Non-pigmented ciliary epithelial cell (primary cell): ENCODE data around the gene SIK3.
"Not testable (repeated sequence)": the region's sequence is repeated elsewhere in the genome, so short reads cannot be mapped to it uniquely, and the experiment has no call there.

Source experiments
- DNase-seq: peaks from one replicate; pipeline ENCODE4 v3.0.0-alpha.2; 2010; ENCODE audit warnings: low read depth

SIK3 gene

GRCh38 chr11:116825854-116826750 lies 272.1 kb downstream of the SIK3 start:
- DNase-seq, result no peak

GRCh38 chr11:116825434-116825833 lies 272.8 kb downstream of the SIK3 start:
- no peak for DNase-seq

DNA sequence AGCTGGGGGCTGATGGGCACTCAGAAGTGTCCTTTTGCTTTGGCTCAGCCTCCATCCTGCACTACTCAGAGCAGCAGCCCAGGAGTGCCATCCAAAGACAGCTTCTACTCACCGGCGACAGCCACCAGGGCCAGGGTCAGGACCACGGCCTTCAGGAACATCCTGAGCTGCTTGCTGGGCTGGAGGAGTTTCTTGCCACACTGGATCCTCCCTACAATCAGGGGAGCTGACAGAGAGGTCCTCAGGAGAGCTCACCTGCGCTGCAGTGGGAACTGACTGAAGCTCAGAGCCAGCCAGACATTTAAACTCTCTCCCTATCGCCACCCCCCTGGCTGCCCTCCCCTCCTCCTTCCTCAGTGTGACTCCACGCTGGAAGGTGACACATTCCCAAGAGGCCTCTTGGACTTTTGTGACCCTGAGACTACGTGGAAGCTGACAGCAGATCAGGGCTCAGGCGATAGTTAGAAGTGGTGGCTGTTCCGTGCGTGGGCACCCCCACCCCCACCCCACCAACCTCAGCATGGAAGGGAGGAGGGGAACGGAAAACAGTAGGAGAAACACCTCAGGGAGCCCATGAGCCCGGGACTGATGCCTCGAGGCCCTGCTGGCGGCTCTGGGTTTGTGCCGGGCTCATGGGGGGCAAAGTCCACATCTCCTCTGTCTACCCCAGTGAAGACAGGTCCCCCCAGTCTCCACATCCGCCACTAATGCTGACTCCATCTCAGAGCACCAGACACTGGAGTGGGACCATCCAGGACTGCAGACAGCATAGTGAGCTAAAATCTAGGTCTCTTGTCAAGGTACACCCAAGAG lies 275.0 kb downstream of the SIK3 start, which contains the start of gene APOA4:
Gene APOA4 (minus strand): TSS at position 274 of the 813 bp plus-strand sequence. CDS start 113 bp downstream, at position 161.
- DNase-seq, result no peak

DNA sequence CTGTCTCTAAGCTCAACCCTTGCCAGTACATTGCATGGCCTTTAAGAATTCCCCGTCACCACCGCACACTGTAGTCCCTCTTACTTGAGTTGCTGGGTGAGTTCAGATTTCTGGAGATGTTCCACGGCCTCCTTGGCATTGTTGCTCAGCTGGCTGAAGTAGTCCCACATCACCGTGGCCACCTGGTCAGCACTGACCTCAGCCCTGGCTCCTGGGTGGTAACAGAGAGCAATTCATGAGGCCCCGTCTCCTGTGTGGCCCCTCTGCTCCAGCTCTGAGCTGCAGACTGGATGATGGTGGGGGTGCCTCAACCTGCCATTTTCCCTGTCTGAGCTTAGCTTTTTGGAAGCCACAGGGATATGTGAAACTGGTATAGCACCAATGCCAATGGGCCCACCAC lies 275.7 kb downstream of the SIK3 start:
- DNase-seq, result no peak

DNA sequence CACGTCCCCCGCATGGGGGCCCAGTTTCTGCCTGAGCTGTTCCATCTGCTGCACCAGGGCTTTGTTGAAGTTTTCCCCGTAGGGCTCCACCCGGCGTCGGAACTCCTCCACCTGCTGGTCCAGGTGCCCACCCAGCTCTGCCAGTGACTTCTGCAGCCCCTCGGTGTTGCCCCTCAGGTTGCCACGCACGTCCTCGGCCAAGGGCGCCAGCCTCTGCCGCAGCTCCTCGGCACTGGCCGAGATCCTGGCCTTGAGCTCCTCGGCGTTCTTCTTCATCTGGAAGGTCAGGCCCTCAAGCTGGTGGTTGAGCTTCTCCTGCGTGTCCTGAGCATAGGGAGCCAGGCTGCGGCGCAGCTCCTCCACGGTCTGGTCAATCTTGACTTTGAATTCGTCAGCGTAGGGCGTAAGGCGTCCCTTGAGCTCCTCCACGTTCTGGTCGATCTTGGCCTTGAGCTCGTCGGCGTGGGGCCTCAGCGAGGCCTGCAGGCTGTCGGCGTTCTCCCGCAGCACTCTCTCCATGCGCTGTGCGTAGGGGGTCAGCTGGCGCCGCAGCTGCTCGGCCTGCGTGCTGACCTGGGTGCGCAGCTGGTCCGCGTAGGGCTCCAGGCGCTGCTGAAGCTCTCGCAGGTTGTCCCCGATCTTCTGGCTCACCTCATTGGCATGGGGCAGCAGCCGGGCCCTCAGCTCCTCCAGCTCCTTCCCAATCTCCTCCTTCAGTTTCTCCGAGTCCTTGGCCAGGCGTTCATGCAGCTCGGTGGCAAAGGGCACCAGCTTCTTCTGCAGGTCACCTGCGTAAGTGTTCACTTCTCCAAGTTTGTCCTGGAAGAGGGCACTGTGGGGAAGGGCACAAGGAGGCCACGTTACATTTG lies 276.9 kb downstream of the SIK3 start:
- DNase-seq, result no peak

DNA sequence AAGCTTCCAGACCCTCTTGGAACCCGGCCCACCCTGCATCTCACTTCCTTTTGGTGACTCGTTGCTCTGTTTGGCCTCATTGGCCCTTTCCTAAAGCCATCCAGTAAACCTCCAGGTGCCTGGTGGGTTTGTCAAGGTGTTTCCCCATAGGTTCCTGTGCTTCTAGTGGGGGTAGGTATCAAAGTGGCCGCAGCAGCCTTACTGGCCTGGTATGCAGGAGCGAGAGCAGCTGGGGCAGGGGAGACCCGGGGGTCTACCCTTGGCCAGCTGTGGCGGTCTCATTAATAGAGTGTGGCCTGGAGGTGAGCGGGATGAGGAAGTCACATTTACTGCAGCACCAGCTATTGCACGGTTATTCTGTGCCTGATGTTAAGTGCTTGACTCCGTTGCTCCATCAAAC lies 279.2 kb downstream of the SIK3 start:
- DNase-seq, result no peak

GRCh38 chr11:116814502-116814901 lies 283.7 kb downstream of the SIK3 start:
- DNase-seq, result no peak

DNA sequence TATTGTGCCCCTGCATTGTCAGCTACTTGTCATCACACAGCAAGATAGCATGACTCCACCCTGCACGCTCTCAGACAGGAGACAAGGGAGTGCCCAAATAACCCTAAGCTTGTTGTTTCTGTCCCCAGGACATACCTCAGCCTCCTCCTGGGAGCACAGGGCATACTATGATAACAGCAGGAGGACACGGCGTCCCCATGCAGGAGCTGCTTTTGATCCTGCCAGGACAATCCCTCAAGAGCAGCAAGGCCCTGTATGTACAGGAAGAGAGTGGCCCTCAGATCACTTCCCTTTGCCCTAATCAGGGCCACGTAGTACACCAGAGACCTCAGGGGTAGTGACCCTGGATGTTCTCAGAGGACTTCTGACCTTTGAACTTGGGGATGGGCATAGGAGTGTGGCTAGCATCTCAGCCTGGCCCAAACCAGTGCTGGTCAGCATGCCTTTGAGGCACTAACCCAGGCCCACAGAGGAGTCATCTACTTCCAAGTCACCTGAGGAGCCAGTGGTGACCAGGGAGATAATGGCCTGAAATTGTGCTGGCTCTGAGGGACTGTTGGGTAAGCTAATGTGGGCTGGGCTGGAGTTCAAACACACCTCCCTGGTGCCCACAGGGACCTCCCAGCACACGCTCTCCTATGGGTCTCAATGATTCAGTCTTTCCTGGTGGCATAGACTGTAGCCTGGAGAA lies 284.3 kb downstream of the SIK3 start:
- no peak for DNase-seq

DNA sequence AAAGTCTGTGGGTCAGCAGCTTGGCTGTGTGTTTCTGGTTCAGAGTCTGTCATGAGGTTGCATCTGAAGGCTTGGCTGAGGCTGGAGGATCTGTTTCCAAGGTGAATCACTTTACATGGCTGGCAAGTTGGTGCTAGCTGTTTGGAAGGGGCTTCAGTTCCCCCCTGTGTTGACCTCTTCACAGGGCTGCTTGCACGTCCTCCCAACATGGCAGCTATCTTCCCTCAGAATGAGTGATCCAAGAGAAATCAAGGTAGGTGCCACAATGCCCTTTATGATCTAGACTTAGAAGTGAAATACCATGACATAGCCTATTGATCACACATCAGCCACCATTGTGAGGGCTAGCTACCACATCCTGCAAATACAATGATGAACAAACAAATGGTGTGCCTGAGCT lies 285.1 kb downstream of the SIK3 start:
- no peak for DNase-seq

DNA sequence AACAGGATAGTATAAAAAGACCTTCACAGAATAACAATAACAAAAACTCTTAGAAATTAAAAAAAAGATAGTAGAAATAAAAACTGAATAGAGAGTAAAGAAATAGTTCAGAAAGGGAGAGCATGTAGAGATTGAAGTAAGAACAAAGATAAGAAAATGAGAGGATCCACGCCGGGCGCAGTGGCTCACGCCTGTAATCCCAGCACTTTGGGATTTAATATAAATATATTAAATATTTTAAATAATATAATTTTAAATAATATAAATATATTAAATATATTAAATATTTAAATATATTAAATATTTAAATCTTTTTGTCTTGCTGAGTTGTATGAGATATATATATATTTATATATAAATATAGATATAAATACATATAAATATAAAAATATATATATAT lies 286.1 kb downstream of the SIK3 start:
- no peak for DNase-seq

- DNase-seq, result no peak
Measured at GRCh38 chr11:116811194-116811593, 287.0 kb downstream of the SIK3 start.

DNA sequence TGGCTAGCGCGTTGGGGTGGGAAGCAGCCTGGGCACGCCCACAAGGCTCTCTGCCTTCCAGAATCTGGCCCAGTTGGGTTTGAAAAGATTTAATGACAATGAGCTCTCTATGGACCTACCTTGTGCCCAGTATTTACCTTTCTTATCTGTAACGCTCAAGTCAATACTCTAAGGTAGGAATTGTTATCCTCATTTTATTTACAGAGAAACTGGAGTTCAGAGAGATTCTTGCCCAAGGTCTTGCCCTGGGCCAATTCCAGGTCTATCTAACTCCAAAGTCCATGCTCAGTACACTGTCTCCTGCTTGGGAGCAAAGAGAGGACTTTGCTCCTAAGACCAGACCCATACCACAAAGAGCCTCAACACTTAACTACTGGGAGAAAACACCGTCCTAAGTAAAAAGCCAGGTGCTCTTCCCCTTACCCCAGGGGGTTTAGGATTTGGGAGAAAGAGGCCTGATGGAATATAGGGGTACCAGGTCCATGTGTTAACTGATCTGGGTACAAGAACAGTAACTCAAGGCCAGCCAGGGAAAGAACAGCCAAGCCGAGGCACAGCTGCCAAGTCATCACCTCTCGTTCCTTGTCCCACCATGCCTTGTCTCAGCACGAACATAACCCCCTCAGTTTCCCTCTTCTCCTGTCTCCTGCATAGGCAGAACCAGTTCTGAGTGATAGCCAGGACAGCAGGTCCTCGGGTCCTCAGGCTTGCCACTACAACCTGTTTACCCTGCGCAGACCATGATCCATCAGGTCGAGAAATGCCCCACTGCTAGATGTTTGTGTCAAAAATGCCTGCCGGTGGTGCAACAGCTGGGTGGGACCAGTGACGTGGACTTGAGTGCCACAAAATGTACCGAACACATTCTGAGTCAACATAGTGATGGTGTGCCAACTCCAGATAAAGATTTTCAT lies 289.7 kb downstream of the SIK3 start:
- no peak for DNase-seq

DNA sequence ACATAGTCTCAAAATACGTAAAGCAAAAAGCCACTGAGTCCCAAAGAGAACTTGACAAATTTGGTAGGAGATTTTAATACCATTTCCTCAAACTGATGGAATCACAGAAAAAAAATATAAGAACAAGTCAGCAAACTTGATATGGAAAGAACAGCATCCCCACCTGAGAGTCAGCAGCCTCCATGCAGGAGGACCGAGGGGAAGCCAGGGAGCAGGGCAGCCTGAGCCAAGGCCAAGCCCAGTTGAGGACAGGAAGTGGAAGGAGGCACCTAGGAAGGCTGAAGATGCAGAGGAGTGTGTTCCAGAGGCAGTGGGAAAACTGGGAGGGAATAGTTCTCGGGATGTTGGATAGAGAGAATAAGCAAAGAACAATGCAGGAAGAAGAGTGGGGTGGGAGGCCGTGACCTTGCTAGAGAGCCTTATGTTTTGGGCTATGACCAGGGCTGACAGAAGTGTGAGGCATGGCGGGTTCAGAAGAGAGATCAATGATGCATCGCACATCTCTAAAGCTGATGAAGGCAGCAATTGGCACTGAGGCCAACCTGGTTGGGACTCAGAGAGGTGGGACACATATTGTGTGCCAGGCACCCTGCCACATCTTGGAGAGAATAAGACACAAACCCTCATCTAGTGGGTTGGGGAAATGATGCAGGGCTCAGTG lies 290.5 kb downstream of the SIK3 start:
- DNase-seq, result no peak

- DNase-seq, result no peak
Measured at GRCh38 chr11:116804001-116804400, 294.2 kb downstream of the SIK3 start.

GRCh38 chr11:116801662-116802061 lies 296.6 kb downstream of the SIK3 start:
- DNase-seq, result not testable (repeated sequence)

GRCh38 chr11:116800610-116801009 lies 297.6 kb downstream of the SIK3 start:
- DNase-seq, result no peak

GRCh38 chr11:116798368-116798767 lies 299.9 kb downstream of the SIK3 start:
- no peak for DNase-seq

- DNase-seq, result no peak
Measured at GRCh38 chr11:116797816-116798215, 300.4 kb downstream of the SIK3 start.

- DNase-seq, result no peak
Measured at GRCh38 chr11:116796548-116796947, 301.7 kb downstream of the SIK3 start.

DNA sequence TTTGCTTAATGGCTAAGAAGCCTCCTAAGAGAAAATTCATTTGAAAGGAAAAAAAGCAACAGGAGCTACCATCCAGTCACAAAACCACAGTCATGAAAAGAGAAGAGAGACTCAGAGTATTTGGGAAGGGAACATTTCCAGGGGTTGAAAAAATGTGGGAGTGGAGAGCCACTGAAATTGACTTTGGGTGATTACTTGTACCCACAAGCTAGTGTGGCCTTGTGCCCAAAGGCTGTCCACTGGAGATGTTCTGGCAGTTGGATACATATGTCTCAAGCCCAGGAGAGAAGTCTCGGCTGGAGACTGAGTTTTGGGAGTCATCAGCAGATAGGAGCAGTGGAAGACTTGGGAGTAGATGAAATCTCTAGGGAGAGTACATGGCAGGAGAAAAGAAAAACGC lies 303.4 kb downstream of the SIK3 start:
- DNase-seq, result no peak
